GM23338 (cell line): Measurements from ENCODE around the gene BCL2. TPM values are rescaled to one million over a fixed set of nuclear protein-coding genes. Genes with fewer than 3 reads are reported as not detected.
A peak's percentile ranks its signal among the peaks of the same experiment; 100 is the strongest.

ENCODE experiments used
- ATAC-seq: fragments of 200-7000 bp; cut with Tn5 transposase; 3 replicates; pipeline ENCODE4 v1.9.1; 2020
- DNase-seq: peaks from one replicate; pipeline ENCODE4 v3.0.0-alpha.2; 2015; ENCODE audit warnings: low spot score
- H2AFZ ChIP-seq: fragments of 200-600 bp; sonication (generic); 2 replicates; pipeline ENCODE4 v1.8.0; 2016; ENCODE audit warnings: antibody characterized with exemption, mild to moderate bottlenecking, moderate library complexity
- H3F3A ChIP-seq: fragments of 200-600 bp; sonication (generic); replicated peaks from 2 replicates; pipeline ENCODE4 v1.8.0; 2017; ENCODE audit warnings: antibody characterized with exemption, mixed run types, low read depth
- H3K27ac ChIP-seq: fragments of 200-600 bp; sonication (generic); 2 replicates; pipeline ENCODE4 v1.6.1; 2016; ENCODE audit warnings: low read depth
- H3K27me3 ChIP-seq: fragments of 200-600 bp; sonication (generic); 2 replicates; pipeline ENCODE4 v1.8.0; 2016; ENCODE audit warnings: mild to moderate bottlenecking, mixed run types, moderate library complexity; ENCODE audit not compliant: insufficient read depth
- H3K36me3 ChIP-seq: fragments of 200-600 bp; sonication (generic); 2 replicates; pipeline ENCODE4 v1.8.0; 2016; ENCODE audit warnings: mild to moderate bottlenecking; ENCODE audit not compliant: insufficient read depth
- H3K4me1 ChIP-seq: fragments of 200-600 bp; sonication (generic); 2 replicates; pipeline ENCODE4 v1.8.0; 2016; ENCODE audit warnings: mild to moderate bottlenecking, moderate library complexity; ENCODE audit not compliant: insufficient read depth
- H3K4me2 ChIP-seq: fragments of 200-600 bp; sonication (generic); 2 replicates; pipeline ENCODE4 v1.7.1; 2017; ENCODE audit warnings: mixed run types
- H3K4me3 ChIP-seq: fragments of 200-600 bp; sonication (generic); 2 replicates; pipeline ENCODE4 v1.6.1; 2016; ENCODE audit warnings: mixed run types
- H3K79me2 ChIP-seq: fragments of 200-600 bp; sonication (generic); replicated peaks from 2 replicates; pipeline ENCODE4 v1.8.0; 2017; ENCODE audit warnings: mild to moderate bottlenecking; ENCODE audit not compliant: insufficient read depth
- H3K9me2 ChIP-seq: fragments of 200-600 bp; sonication (generic); 2 replicates; pipeline ENCODE4 v1.8.0; 2017; ENCODE audit not compliant: insufficient read depth
- H4K20me1 ChIP-seq: fragments of 200-600 bp; sonication (generic); replicated peaks from 2 replicates; pipeline ENCODE4 v1.8.0; 2017; ENCODE audit warnings: mild to moderate bottlenecking; ENCODE audit not compliant: insufficient read depth
- H3K27ac Mint-ChIP-seq: 2 replicates; pipeline ENCODE4 v1.8.0; 2020; ENCODE audit warnings: inconsistent platforms, mild to moderate bottlenecking, moderate library complexity, mixed read lengths
- H3K27me3 Mint-ChIP-seq: 3 replicates; pipeline ENCODE4 v1.8.0; 2022; ENCODE audit warnings: low read depth, mild to moderate bottlenecking, moderate library complexity, mixed read lengths, inconsistent platforms; ENCODE audit not compliant: insufficient read depth, poor library complexity
- H3K36me3 Mint-ChIP-seq: 3 replicates; pipeline ENCODE4 v1.8.0; 2021; ENCODE audit warnings: low read depth, mild to moderate bottlenecking, inconsistent platforms, moderate library complexity, mixed read lengths
- H3K4me1 Mint-ChIP-seq: 3 replicates; pipeline ENCODE4 v1.8.0; 2020; ENCODE audit warnings: mild to moderate bottlenecking, inconsistent platforms, mixed read lengths
- H3K4me3 Mint-ChIP-seq: 3 replicates; pipeline ENCODE4 v1.8.0; 2021; ENCODE audit warnings: moderate library complexity, mild to moderate bottlenecking, inconsistent platforms, mixed read lengths
- H3K9me3 Mint-ChIP-seq: 3 replicates; pipeline ENCODE4 v1.8.0; 2020; ENCODE audit warnings: moderate library complexity, mild to moderate bottlenecking, inconsistent platforms, mixed read lengths
- CREB1 ChIP-seq: fragments of 250-450 bp; sonication (Bioruptor Pico); IDR thresholded peaks from 2 replicates; pipeline ENCODE4 v1.5.0; 2020; ENCODE audit warnings: low read depth, mild to moderate bottlenecking, moderate library complexity
- EZH2phosphoT487 ChIP-seq: fragments of 200-600 bp; sonication (generic); IDR thresholded peaks from one replicate; pipeline ENCODE4 v1.8.1; 2018; ENCODE audit warnings: antibody characterized with exemption; ENCODE audit not compliant: unreplicated experiment
- JUNB ChIP-seq: IDR thresholded peaks from one replicate; pipeline ENCODE4 v1.6.1; 2016; ENCODE audit warnings: antibody characterized with exemption; ENCODE audit not compliant: unreplicated experiment
- NANOG ChIP-seq: IDR thresholded peaks from 2 replicates; pipeline ENCODE4 v1.6.1; 2016; ENCODE audit warnings: antibody characterized with exemption, borderline replicate concordance
- POLR2AphosphoS5 ChIP-seq: IDR thresholded peaks from 2 replicates; pipeline ENCODE4 v1.6.1; 2016; ENCODE audit warnings: antibody characterized with exemption, low read depth
- STAT1 ChIP-seq: IDR thresholded peaks from one replicate; pipeline ENCODE4 v1.6.1; 2016; ENCODE audit warnings: antibody characterized with exemption; ENCODE audit not compliant: unreplicated experiment
- ZNF114 ChIP-seq: fragments of 250-450 bp; sonication (Bioruptor Pico); IDR thresholded peaks from 2 replicates; pipeline ENCODE4 v1.5.0; 2020; ENCODE audit warnings: mild to moderate bottlenecking, moderate library complexity
- ZNF331 ChIP-seq: fragments of 250-450 bp; sonication (Bioruptor Pico); IDR thresholded peaks from 2 replicates; pipeline ENCODE4 v1.5.0; 2020; ENCODE audit warnings: low read depth, mild to moderate bottlenecking, moderate library complexity
- polyA plus RNA-seq: library from polyadenylated mRNA; unstranded; fragments of >200 nt; fragmentation: Nextera tagmentation; extraction: Ambion mirVana; gene quantifications from 2 replicates; pipeline ENCODE4 v1.2.1, GENCODE V29; 2016
- total RNA-seq: library from RNA; depleted of rRNA; stranded (reverse); fragments of >200 nt; shearing (Covaris generic); gene quantifications from 2 replicates; pipeline ENCODE4 v1.2.3, GENCODE V29; 2014
- TF ChIP-seq, protein P1 (sequence below), 2 experiments: fragments of 200-600 bp in 1 of 2; sonication (generic) in 1 of 2; conservative IDR thresholded peaks; 2 replicates each; pipeline versions ENCODE4 v1.5.1 to v1.6.1; 2016 to 2017; ENCODE audit warnings: antibody characterized with exemption in 2 of 2, low read depth in 2 of 2, mild to moderate bottlenecking in 2 of 2, moderate library complexity in 1 of 2
- TF ChIP-seq, protein P2 (sequence below): IDR thresholded peaks from one replicate; pipeline ENCODE4 v1.6.1; 2018; ENCODE audit warnings: antibody characterized with exemption; ENCODE audit not compliant: unreplicated experiment

BCL2 gene
- total and polyA plus RNA-seq, 2 experiments from 2014 or later: 1.2 to 4.0 TPM

DNA sequence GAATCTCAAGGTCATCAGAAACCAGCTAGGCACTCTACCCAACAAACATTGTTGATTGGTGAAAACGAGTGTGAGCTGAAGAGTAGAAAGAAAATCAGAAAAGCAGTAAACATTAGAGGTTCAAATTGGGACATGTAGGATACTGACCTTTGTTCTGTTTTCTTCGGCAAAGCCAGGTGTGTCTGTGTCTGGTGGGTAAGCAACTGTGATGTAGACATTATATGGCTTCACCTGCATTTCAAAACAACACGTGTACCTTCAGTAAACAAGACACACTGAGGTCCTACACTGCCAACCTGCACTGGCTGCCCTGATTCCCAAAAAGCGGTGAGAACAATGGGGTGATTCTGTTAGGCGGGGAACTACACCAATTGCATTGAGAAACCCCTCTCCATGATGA is 24.7 kb upstream of the BCL2 start:
- no peak overlapping the region for H3K27ac Mint-ChIP-seq
- no peak for ATAC-seq

DNA sequence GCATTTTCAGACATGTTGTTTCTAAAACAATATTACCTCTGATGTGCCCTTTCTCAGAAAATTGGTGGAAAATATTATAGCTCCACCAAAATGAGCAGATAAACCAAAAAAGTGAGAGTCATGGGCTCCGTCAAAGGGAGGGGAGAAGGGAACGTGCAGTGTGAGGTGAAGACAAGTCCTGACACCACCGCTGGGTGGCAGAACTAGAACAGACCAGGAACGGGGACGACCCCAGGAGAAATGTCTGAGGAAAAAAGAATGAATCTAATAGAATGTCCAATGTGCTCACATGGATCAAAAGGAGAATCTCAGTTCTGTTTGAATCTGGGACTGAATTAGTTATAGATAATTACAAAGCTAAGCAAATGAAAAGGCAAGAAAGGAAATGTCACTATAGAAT is 22.6 kb upstream of the BCL2 start:
- H3K9me3 Mint-ChIP-seq: no peaks in the 10 kb centered on the region
- Histone ChIP-seq H3F3A (no peaks in the 10 kb centered on the region), H3K79me2 (no peaks in the 10 kb centered on the region), H3K36me3 (peaks cover 5% of the 10 kb centered on the region; the same call in 1 of the 2 replicates), H3K4me3 (no peak overlapping the region), H3K27ac (no peak overlapping the region), H3K4me1 (peaks cover 17% of the 10 kb centered on the region), H3K27me3 (no peaks in the 10 kb centered on the region), H2AFZ (no peak overlapping the region), H4K20me1 (no peaks in the 10 kb centered on the region; the same call in 1 of the 2 replicates), H3K9me2 (no peaks in the 10 kb centered on the region), H3K4me2 (no peak overlapping the region)
- H3K27me3 Mint-ChIP-seq: no peaks in the 10 kb centered on the region
- H3K4me1 Mint-ChIP-seq: peaks cover 19% of the 10 kb centered on the region
- no peak overlapping the region for H3K4me3 Mint-ChIP-seq
- H3K36me3 Mint-ChIP-seq: peaks cover 59% of the 10 kb centered on the region
- peak; percentile 69 for DNase-seq
- TF ChIP-seq ZNF331 (CRISPR knock-in tag): no peak
- TF ChIP-seq, protein P1, sequence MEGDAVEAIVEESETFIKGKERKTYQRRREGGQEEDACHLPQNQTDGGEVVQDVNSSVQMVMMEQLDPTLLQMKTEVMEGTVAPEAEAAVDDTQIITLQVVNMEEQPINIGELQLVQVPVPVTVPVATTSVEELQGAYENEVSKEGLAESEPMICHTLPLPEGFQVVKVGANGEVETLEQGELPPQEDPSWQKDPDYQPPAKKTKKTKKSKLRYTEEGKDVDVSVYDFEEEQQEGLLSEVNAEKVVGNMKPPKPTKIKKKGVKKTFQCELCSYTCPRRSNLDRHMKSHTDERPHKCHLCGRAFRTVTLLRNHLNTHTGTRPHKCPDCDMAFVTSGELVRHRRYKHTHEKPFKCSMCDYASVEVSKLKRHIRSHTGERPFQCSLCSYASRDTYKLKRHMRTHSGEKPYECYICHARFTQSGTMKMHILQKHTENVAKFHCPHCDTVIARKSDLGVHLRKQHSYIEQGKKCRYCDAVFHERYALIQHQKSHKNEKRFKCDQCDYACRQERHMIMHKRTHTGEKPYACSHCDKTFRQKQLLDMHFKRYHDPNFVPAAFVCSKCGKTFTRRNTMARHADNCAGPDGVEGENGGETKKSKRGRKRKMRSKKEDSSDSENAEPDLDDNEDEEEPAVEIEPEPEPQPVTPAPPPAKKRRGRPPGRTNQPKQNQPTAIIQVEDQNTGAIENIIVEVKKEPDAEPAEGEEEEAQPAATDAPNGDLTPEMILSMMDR (conservative IDR thresholded peaks at IDR 0.05; ENCODE audit: low read depth in 2 of 2): peak; percentile 61 to 77
- TF ChIP-seq POLR2AphosphoS5: no peak
- peak; percentile 90 for ATAC-seq
- H3K27ac Mint-ChIP-seq: no peak overlapping the region

More for the DNA sequence above, 24.7 kb upstream of the BCL2 start:
- Histone ChIP-seq H4K20me1 (no peaks in the 10 kb centered on the region; the same call in 1 of the 2 replicates), H3K27ac (no peak overlapping the region), H3K4me2 (no peak overlapping the region), H3K9me2 (no peaks in the 10 kb centered on the region), H3K4me1 (peaks cover 15% of the 10 kb centered on the region), H3K79me2 (no peaks in the 10 kb centered on the region), H3K4me3 (no peak overlapping the region), H3K36me3 (peaks cover 6% of the 10 kb centered on the region; the same call in 1 of the 2 replicates), H3F3A (no peaks in the 10 kb centered on the region), H2AFZ (no peak overlapping the region), H3K27me3 (no peaks in the 10 kb centered on the region)
- no peak for TF ChIP-seq CREB1
- no peak for TF ChIP-seq ZNF331 (CRISPR knock-in tag)
- TF ChIP-seq POLR2AphosphoS5: no peak
- TF ChIP-seq EZH2phosphoT487: no peak
- TF ChIP-seq NANOG: no peak
- TF ChIP-seq, protein P2, sequence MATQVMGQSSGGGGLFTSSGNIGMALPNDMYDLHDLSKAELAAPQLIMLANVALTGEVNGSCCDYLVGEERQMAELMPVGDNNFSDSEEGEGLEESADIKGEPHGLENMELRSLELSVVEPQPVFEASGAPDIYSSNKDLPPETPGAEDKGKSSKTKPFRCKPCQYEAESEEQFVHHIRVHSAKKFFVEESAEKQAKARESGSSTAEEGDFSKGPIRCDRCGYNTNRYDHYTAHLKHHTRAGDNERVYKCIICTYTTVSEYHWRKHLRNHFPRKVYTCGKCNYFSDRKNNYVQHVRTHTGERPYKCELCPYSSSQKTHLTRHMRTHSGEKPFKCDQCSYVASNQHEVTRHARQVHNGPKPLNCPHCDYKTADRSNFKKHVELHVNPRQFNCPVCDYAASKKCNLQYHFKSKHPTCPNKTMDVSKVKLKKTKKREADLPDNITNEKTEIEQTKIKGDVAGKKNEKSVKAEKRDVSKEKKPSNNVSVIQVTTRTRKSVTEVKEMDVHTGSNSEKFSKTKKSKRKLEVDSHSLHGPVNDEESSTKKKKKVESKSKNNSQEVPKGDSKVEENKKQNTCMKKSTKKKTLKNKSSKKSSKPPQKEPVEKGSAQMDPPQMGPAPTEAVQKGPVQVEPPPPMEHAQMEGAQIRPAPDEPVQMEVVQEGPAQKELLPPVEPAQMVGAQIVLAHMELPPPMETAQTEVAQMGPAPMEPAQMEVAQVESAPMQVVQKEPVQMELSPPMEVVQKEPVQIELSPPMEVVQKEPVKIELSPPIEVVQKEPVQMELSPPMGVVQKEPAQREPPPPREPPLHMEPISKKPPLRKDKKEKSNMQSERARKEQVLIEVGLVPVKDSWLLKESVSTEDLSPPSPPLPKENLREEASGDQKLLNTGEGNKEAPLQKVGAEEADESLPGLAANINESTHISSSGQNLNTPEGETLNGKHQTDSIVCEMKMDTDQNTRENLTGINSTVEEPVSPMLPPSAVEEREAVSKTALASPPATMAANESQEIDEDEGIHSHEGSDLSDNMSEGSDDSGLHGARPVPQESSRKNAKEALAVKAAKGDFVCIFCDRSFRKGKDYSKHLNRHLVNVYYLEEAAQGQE: no peak
- no peak for TF ChIP-seq ZNF114 (CRISPR knock-in tag)
- no peak for TF ChIP-seq STAT1
- TF ChIP-seq JUNB: no peak
- no peaks in the 10 kb centered on the region for H3K9me3 Mint-ChIP-seq
- peaks cover 17% of the 10 kb centered on the region for H3K4me1 Mint-ChIP-seq
- H3K27me3 Mint-ChIP-seq: no peaks in the 10 kb centered on the region
- H3K4me3 Mint-ChIP-seq: no peak overlapping the region
- peaks cover 54% of the 10 kb centered on the region for H3K36me3 Mint-ChIP-seq
- no peak for DNase-seq
